NCI-H524 (cell line): ENCODE measurements around the gene ABI2.
"Not testable (repeated sequence)": the region's sequence is repeated elsewhere in the genome, so short reads cannot be mapped to it uniquely, and the experiment has no call there.

Experiments
- DNase-seq, 2 experiments: peaks; one replicate each; lab custom pipeline; 2025; lab: John Stamatoyannopoulos, UW

Gene ABI2

DNA sequence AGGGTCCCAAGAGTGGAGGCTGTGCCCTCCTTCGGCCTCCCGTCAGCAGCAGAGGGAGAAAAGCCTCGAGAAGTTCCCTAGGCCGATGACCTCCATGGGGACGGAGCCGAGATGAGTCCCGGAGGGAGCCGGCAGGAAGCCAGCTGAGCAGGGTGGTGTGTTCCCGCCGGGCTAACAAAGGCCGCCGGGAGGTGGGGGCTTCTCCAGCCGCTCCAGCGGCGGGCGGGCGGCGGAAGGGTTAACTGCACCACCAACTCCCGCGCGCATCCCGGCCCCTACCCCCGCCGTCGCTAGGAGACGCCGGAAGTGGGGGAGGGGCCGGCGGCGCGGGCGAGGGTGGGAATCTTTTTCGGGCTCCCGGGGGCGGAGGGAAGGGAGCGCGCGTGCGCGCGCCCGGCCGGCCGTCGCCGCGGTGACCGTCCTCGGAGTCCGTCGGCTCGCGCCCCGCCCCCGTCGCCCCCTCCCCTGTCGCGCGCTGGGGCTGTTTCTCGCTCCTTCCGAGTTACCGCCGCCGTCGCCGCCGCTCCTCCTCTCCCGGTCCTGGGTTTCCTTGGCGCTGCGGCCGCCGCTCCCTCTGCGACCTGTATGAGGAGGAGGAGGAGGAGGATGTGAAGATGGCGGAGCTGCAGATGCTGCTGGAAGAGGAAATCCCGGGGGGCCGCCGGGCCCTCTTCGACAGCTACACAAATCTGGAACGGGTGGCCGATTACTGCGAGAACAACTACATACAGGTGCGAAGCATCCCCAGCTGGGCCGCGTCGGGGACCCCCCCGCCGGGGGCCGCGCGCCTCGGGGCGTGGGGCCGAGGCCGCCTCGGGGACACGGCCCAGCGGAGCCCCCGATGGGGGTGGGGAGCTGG, at the start of gene ABI2:
ABI2 (plus strand) TSS at position 494 of the 859 bp plus-strand sequence; CDS start at position 615, 121 bp downstream.
- DNase-seq, result peak; percentile 80 to 90

DNA sequence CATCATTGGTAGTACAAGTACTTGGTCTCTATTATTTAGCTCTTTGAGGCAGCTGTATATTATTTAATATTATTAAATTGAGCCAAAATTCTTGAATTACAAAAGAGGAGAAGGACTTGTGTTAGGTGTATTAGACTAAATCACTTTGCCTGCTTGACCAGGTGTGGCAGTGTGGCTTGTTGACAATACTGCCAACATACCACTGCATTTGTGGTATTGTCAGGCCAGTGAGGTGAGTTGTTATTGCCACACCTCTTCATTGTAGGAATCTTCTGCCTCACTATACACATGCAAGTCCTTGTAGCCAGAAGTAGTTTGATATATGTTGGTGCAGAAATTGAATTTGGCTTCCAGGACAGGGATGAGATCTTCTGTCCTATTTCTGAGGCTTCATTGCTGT, 48.9 kb upstream of the ABI2 start:
- DNase-seq, result no peak

DNA sequence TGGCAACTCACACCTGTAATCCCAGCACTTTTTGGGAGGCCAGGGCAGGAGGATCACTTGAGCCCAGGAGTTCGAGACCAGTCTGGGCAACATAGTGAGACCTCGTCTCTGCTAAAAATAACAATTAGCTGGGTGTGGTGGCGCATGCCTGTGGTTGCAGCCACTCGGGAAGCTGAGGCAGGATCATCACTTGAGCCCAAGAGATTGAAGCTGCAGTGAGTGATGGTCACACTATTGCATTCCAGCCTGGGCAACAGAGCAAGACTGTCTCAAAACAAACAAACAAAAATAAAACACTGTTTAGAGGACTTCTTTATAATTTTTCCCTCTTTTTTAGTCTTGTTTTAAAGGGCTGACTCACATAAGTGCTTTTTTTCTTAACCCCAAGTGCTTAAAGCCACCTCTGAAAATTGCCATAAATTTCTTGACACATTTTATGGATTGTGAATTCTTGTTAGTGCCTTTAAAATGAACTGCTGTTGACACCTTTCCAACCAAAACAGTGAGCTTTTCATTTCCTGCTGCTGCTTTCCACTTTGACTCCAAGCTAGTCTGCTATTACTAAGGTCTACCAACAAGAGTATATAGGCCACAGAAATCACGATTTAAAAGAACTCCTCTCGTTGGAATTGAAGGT, 47.6 kb upstream of the ABI2 start:
- no peak for DNase-seq

DNA sequence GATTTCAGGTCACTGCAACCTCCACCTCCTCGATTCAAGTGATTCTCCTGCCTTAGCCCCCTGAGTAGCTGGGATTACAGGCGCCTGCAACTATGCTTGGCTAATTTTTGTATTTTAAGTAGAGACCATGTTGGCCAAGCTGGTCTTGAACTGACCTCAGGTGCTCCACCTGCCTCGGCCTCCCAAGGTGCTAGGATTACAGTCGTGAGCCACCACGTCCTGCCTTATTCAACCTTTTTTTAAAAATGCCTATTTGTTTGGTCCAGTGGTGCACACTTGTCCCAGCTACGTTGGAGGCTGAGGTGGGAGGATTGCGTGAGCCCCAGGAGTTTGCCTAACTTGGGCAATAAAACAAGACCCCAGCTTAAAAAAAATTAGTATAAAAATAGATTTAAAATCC, 46.1 kb upstream of the ABI2 start:
- DNase-seq, result no peak

DNA sequence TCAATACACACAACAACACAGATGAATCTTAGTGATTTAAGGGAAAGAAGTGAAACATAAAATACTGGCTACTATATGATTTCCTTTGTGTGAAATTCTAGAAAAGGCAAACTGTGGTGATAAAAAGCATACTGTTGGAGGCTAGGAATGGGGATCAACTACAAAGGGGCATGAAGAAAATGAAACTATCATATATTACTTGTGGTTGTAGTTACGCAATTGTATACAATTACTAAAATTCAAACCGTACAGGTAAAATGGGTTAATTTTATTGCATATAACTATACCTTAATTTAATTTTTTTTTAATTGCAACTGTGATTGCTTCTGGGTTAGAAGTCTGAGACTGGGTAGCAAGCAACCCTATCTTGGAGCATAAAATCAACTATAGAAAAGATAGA, 41.7 kb upstream of the ABI2 start:
- no peak for DNase-seq

DNA sequence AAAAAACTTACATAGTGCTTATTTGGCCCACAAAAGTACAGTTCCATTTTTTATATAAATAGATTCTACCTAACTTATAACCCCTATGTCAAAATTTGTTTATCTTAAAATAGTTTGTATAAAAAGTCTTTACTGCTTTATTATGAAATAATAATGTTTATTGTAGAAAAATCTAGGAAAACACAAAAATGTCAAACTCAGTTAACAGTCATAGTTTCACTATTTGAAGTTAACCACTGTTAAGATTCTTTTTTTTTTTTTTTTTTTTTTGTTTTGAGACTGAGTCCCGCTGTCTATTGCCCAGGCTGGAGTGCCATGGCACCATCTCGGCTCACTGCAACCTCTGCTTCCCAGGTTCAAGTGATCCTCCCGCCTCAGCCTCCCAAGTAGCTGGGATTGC, 26.5 kb upstream of the ABI2 start:
- DNase-seq, result no peak

DNA sequence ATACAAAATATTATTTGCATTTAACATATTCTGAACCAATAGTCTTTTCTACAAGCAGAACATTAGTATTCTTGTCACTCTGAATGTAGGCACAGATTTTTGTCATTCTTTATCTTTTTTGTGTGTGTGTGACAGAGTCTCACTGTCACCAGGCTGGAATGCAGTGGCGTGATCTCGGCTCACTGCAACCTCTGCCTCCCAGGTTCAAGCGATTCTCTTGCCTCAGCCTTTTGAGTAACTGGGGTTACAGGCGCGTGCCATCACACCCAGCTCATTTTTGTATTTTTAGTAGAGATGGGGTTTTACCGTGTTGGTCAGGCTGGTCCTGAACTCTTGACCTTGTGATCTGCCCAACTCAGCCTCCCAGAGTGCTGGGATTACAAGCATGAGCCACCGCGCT, 25.6 kb upstream of the ABI2 start:
- DNase-seq, result not testable (repeated sequence)

DNA sequence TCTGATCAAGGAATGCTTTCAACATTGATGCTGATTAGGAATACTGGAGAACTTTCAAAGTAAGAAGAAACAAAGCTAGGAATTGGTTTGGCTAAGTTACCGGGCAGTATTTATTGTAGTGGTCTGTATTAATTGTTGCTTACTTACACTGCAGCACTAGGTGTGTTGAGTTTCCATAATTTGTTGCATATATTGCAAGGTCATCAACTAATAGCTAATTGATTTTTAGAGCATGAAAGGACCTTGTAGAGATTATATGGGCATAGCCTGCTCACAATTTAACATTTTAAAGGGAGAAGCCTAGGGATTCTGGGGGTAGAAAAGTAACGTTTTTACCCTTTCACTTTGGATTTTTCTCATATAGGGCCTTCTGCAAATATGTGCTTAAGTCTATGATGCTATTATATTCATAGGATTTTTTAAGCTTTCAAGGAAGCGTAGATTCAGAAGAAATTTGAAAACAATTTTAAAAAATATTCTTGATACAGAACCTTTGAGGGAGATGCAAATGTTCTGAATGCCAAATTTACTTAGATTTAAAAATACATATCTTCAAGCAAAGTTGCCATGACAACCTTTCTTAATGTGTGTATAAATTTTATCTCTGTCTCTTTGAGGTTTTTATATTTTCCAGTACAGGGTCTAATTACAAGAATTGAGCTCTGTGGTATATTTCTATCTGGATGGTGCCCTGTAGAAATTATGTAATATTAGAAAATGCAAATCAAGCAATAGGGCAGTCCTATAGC, 17.3 kb upstream of the ABI2 start:
- no peak for DNase-seq

DNA sequence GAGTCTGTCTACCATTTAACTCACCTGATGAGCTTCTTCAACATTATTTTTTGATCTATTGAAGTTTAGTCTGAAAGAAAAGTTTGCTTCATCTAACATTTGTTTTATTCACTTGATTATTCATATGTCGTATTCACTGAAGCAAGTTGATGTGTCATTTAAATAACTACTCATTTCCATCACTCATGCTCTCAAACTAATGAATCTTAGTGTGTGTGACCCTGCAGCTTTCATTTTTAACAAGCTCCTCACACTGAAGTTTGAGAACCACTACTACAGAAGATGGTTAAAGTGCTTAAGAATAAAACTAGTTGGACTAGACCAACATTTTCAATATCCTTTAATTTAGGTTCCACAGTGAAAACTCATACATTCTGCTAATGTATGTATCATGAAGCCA, 1.8 kb upstream of the ABI2 start:
- DNase-seq, result no peak

DNA sequence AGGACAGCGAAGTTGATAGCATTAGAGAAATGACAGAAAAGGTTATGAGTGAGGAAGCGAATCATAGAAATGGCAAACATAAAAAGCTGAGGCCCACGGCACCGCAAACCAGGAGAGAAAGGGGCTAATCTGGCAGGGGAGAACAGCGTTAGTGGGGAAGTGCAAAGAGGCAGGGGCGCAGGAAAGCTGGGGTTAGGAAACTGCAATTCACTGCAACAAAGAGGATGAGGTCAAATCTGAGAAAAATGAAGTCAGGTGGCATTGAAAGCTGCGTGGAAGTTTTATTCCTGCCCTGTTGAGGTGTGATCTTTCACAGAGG, 653 bp upstream of the ABI2 start:
- no peak for DNase-seq

DNA sequence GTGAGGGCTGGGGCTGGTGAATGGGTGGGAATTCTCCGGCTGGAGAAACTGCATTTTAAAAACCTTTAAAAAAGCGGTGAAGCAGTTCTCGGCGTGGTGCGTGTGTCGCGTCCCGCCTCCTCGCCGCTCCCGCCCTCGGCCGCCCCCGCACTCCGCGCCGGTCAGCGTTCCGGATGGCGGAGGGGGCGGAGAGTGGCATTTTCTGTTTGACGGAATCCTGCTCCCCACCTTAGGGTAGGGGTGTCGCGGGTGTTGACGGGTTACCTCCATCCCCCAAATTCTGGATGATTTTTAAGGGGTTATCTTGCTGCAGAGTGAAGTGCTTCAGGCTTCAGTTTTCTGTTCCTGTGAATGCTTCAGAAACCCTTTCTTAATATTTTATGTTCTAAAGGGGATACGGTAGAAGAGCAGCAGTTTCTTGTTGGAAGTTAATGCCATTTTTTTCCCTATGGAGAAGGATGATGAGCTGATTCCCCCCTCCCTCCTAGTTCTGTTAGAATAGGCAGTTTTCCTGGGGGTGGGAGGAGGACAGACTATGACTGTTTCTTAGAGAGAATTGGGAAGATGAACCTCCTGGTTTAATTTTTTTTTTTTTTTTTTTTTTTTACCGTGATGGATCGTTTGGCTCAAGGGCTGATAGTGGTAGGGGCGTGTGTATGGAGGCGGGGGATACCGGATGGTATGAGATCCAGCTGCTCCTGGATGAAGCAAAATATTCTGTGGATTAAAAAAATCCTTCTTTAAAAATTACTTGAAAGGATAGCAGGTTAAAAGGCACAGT, 756 bp downstream of the ABI2 start:
- peak; percentile 2 to 40 for DNase-seq

DNA sequence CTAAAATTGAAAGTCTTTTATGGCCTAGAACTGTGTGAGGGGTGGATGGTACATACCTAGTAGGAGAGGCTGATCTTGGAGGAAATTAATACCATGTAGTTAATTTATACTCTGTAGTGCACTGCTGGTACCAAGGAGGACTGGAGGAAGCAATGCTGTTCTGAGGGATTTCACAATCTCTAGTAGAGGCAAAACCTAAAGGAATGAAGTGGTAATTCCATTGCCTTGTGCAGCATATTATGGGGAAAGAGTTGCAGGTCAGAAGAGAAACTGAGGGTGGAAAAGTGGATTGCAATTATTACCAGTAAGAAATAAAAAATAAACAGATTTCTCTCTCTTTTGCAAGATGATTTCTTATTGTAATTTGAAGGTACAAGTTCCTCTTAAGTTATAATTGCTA, 2.2 kb downstream of the ABI2 start:
- no peak for DNase-seq

DNA sequence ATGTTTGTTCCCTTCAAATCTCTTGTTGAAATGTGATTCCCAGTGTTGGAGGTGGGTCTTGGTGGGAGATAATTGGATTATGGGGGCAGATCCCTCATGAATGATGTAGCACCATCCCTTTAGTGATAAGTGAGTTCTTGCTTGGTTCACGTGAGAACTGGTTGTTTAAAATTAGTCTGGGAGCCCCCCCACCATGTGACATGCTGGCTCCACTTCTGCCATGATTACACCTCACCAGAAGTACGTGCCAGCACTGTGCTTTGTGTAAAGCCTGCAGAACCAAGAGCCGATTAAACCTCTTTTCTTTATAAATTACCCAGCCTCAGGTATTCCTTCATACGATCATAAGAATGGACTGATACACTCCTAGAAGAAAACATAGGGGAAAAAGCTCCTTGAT, 10.1 kb downstream of the ABI2 start:
- peak in 1 of 2 experiments; percentile 38 for DNase-seq

DNA sequence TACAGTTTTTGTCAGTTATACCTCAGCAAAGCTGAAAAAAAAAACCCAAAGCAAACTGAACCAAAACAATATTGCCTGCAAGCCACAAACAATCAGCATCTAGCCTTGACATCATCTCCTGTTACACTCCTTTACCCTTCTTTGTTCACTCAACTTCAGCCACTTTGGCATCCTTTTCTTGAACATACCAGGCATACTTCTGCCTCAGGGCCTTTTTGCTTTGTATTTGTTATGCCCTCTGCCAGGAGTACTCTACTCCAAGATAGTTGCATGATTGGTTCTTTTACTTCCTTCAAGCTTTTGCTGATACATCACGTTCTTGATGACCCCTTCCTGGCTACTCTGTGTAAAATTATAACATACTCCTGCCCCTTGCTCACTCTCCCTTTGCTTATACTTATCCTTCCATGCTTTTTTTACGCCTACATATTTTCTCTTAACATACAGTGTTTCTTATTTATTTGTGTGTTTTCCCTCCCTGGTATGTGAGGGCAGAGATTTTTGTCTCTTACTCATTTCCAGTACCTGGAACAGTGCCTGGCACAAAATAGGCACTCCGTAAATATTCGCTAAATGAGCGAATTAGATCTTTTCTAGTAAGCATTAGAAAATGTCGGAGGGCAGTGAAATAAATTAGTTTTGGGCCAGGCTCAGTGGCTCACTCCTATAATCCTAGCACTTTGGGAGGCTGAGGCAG, 12.7 kb downstream of the ABI2 start:
- no peak for DNase-seq

DNA sequence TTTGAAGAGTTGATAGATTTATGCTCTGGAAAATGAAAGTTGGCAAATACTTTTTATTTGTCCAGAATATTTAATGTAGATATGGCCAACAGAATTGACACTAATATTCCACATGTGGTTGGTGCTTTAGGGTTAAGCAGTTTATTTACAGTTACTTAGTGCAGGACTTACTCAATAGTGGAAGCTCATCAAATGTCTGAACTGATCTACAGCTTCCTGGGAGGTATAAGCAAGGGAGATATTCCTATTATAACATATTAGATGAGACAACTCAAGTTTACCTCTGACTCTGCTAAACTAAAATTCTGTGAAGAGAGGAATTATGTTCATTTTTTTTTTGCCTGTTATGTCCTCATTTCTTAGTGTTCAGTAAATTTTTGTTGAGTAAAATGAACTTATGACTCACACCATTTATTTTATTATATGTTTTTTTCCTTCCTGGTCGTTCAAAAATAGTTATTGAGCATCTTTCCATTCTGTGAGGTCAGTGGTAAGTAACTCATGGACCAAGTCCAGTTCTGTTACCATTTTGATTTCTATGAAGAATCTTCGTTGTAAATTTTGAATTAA, 13.6 kb downstream of the ABI2 start:
- no peak for DNase-seq

DNA sequence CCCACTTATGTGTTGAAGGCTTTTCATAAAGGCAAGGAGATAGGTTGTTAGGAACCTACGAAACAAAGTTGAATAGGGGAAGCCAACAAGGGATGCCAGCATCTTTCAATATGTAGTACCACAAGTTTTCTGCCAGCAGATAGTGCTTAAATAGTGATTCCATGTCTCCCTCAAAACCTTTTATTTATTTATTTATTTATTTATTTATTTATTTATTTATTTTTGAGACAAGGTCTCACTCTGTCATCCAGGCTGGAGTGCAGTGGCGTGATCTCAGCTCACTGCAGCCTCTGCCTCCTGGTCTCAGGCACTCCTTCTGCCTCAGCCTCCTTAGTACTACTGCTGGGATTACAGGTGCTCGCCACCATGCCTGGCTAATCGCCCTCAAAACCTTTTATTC, 14.2 kb downstream of the ABI2 start:
- DNase-seq, result not testable (repeated sequence)

DNA sequence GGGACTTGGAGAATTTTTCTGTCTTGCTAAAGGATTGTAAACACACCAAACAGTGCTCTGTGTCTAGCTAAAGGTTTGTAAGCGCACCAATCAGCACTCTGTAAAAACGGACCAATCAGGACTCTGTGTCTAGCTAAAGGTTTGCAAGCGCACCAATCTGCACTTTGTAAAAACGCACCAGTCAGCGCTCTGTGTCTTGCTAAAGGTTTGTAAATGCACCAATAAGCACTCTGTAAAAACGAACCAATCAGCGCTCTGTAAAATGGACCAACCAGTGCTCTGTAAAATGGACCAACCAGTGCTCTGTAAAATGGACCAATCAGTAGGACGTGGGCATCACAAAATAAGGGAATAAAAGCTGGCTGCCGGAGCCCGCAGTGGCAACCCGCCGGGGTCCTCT, 16.5 kb downstream of the ABI2 start:
- no peak for DNase-seq

DNA sequence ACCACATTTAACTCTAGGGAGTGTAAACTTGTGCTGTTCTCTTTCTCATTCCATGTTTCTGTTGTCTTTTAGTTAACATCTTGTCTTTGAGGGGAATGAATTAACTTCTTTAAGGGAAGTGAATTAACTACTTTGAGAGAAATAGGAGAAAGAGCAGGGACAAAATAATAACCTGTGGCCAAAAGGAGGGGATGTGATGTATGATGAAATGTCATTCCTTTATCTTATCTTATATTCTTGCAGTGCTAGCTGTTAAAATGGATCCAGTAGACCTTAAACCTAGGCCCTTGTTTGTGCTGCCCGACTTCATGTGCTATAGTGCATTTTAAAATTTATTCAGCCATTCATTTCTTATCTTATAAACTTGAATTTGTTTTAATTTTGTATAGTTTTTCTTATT, 18.4 kb downstream of the ABI2 start:
- DNase-seq, result no peak

DNA sequence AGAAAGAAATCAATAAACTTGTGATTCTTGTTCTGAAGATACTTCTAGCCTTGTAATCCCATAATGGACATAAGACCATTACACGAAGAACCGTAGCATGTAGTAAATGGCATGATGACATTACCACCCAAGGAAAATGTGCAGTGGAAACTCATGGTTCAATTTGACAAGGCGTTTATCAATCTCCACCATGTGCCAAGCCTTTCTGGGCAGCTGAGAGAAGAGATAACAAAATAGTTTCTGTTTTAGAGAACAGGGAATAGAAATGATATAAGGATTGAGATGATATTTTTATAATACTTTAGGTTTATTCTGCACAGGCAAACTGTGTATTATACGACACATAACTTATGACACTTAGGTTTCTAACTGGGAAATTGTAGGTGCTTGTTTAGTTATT, 19.2 kb downstream of the ABI2 start:
- DNase-seq, result no peak

DNA sequence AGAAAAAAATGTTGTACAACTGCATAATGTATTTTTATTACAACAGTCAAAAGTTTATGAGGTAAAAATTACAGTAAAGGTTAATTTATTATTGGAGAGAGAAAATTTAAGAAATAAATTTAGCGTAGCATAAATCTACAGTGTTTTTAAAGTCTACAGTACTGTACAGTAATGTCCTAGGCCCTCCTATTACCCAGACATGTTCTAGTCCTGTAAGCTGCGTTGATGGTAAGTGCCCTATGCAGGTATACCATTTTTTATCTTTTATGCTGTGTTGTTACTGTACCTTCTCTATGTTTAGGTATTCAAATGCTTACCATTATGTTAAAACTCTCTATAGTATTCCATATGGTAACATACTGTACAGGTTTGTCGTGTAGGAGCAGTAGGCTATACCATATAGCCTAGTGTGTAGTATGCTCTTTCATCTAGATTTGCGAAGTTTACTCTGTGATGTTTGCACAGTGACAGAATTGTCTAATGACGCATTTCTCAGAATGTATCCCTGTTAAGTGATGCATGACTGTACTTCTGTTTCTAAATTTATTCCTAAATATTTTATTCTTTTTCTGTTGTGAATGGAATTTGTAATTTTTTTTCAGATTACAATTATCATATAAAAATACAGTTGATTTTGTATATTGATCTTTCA, 24.5 kb downstream of the ABI2 start:
- DNase-seq, result no peak

DNA sequence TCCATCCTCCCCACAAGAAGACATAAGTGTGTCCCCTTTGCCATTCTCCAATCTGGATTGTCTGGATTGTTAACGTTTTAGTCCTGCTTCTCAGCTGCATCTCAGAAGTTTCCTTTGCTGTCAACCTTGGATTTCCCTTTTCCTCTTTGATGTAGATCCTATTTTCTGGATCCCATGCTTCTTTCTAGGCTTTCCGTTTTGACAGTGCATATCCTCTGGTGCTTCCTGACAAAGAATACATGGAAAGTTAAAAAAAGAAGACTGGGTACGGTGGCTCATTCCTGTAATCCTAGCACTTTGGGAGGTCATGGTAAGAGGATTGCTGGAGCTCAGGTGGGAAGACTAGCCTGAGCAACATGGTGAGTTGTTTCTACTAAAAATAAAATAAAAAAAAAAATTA, 26.8 kb downstream of the ABI2 start:
- DNase-seq, result no peak
